Fibroblast of the aortic adventitia (primary cell): ENCODE measurements around the gene CCDC77. TPM values are rescaled to one million over a fixed set of nuclear protein-coding genes. Genes with fewer than 3 reads are reported as not detected.
A peak's percentile ranks its signal among the peaks of the same experiment; 100 is the strongest.
"Not testable (repeated sequence)": the region's sequence is repeated elsewhere in the genome, so short reads cannot be mapped to it uniquely, and the experiment has no call there.

Experiments
- DNase-seq: peaks from one replicate; pipeline ENCODE4 v3.0.0-alpha.2; 2010; ENCODE audit warnings: low read depth
- H3K4me3 ChIP-seq: 2 replicates; pipeline ENCODE4 v1.5.1; 2011; ENCODE audit warnings: low read depth, mild to moderate bottlenecking, control low read depth, low read length, moderate library complexity
- total RNA-seq: library from RNA; depleted of rRNA; stranded (reverse); fragments of >200 nt; gene quantifications from 2 replicates; pipeline ENCODE4 v1.2.3, GENCODE V29; 2012; ENCODE audit warnings: low replicate concordance
- TF ChIP-seq, protein P1 (sequence below): IDR thresholded peaks from 2 replicates; pipeline ENCODE4 v1.5.1; 2011; ENCODE audit warnings: mild to moderate bottlenecking, low read length, control low read depth, inconsistent platforms; ENCODE audit not compliant: insufficient read depth

The CCDC77 gene
- total RNA-seq, 1 donor: 15.4 TPM

DNA sequence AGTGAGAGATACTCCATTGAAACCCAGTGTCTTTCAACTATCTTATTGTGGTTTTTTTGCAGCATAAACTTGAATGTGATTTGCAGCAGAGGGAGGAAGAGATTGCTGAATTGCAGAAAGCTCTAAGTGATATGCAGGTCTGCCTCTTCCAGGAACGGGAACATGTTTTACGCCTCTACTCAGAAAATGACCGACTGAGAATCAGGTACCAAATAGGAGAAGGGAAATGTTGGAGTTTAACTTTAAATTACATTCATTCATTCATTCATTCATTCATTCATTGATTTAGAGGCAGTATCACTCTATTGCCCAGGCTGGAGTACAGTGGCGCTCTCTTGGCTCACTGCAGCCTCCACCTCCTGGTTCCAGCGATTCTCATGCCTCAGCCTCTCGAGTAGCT is 17.0 kb downstream of the CCDC77 start:
- no peak for DNase-seq
- TF ChIP-seq, protein P1, sequence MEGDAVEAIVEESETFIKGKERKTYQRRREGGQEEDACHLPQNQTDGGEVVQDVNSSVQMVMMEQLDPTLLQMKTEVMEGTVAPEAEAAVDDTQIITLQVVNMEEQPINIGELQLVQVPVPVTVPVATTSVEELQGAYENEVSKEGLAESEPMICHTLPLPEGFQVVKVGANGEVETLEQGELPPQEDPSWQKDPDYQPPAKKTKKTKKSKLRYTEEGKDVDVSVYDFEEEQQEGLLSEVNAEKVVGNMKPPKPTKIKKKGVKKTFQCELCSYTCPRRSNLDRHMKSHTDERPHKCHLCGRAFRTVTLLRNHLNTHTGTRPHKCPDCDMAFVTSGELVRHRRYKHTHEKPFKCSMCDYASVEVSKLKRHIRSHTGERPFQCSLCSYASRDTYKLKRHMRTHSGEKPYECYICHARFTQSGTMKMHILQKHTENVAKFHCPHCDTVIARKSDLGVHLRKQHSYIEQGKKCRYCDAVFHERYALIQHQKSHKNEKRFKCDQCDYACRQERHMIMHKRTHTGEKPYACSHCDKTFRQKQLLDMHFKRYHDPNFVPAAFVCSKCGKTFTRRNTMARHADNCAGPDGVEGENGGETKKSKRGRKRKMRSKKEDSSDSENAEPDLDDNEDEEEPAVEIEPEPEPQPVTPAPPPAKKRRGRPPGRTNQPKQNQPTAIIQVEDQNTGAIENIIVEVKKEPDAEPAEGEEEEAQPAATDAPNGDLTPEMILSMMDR: no peak
- no peak overlapping the region for H3K4me3 ChIP-seq

DNA sequence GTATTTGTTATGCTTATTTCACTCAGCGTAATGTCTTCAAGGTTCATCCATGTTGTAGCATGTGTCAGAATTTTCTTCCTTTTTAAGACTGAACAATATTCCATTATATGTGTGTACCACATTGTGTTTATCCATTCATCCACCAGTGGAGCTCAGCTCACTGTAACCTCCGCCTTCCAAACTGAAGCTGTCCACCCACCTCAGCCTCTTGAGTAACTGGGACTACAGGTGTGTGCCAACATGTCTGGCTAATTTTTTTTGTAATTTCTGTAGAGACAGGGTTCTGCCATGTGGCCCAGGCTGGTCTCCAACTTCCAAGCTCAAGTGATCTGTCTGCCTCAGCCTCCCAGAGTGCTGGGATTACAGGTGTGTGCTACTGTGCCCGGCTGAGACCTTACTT is 21.1 kb downstream of the CCDC77 start:
- no peak for DNase-seq
- no peak overlapping the region for H3K4me3 ChIP-seq
- TF ChIP-seq, protein P1: no peak

DNA sequence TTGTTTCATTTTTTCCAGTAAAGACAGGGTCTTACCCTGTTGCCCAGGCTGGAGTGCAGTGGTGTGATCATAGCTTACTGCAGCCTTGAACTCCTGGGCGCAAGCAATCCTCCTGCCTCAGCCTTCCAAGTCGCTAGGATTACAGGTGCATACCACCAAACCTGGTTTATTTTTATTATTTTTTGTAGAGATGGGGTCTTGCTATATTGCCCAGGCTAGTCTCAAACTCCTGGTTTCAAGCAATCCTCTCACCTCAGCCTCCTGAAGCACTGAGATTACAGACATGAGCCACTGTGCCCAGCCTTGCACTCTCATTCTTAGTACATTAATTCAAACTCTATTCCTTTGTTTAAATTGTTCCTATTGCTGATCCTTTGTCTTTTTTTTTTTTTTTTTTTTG is 34.3 kb downstream of the CCDC77 start:
- not testable (repeated sequence) for H3K4me3 ChIP-seq, DNase-seq

DNA sequence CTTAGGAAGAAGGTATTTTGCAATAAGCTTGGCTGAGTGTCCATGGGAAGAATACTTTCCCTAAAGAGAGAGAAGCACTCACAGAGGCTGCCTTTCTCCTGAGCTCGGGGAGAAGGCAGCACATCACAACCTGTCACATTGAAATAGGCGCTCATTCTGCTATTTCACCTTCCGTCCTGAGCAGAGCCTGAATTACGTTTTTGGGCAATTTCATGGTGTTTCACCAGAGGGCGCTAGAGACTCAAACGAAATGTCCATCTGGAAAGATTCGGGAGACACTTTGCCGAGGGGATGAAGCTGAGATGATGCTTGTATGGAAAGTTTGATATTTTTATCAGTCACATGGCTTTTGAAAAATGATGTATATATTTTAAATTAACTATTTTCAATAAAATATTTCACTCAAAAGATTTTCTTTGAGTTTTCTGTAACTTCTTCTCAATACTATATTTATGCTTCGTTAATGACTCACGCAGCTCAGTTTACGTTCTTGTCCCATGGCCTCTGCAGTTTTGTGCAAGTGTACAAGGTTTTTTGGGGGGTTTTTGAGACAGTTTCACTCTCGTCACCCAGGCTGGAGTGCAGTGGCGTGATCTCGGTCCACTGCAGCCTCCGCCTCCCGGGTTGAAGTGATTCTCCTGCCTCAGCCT is 40.9 kb downstream of the CCDC77 start:
- DNase-seq: peak; percentile 62
- H3K4me3 ChIP-seq: no peak overlapping the region
- TF ChIP-seq, protein P1: peak; percentile 81

DNA sequence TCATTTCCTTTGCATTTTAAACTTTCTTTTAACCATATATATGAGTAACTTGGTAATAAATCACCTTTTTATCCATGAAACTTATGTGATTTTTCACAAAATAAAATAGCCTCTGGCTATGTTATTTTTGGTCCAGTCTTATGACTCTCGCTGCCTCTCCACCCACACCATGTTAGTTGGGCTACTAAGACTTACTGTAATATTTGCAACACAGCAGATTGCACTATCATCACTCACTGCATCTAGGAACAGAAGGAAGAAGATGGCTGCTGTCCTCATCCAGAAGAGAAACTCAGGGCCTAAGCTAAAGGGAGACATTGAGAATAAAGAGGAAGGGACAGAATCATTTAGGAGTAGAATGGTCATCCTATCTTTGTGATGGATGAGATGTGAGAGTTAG is 45.7 kb downstream of the CCDC77 start:
- no peak for DNase-seq
- no peak overlapping the region for H3K4me3 ChIP-seq
- TF ChIP-seq, protein P1: no peak

DNA sequence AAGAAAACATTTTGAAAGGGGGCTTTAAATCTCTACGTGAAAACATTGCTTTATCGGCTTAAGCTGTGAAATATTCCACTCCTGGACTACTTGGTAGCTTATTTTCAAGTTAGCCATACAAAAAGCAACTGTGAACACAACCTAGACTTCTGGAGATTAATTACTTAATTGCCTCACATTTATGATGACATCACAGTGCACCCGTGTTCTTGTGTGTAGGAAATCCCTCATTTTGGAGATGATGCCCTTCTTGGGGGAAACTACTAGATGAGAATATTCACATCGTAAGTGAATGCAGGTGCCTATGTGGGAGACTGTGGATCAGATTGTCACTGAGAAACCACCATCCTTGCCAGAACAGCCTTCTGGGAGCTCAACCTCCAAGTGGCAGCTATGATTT is 47.8 kb downstream of the CCDC77 start:
- H3K4me3 ChIP-seq: no peak overlapping the region
- TF ChIP-seq, protein P1: no peak

DNA sequence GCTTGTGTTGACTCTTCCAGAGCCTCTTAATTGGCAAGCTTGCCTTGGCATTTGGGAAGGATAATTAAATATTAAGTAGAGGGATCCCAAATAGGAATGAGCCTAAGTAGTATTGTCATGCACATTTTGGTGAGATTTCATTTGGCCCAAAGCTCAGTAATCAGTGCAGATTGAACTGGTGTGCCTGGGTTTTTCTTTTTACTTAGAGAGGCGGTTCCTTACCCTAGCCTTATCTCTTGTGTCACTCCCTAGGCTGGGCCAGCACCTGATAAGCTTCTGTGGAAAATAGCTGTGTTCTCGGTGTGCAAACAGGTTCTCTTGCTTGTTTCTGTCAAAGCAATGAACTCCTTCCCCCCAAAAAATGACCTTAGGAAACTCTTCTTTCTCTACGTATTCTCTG is 49.0 kb downstream of the CCDC77 start:
- no peak overlapping the region for H3K4me3 ChIP-seq
- TF ChIP-seq, protein P1: no peak
- no peak for DNase-seq

More for the DNA sequence above, 47.8 kb downstream of the CCDC77 start:
- DNase-seq: no peak
